Activated CD4-positive, alpha-beta T cell treated with anti-CD3 and anti-CD28 coated beads for 48 hours (primary cell): Measurements from ENCODE around the gene RNU1-4.
"Not testable (repeated sequence)": the region's sequence is repeated elsewhere in the genome, so short reads cannot be mapped to it uniquely, and the experiment has no call there.

Experiments
- DNase-seq: peaks from one replicate; pipeline ENCODE4 v3.0.0-alpha.2; 2020

The RNU1-4 gene

DNA sequence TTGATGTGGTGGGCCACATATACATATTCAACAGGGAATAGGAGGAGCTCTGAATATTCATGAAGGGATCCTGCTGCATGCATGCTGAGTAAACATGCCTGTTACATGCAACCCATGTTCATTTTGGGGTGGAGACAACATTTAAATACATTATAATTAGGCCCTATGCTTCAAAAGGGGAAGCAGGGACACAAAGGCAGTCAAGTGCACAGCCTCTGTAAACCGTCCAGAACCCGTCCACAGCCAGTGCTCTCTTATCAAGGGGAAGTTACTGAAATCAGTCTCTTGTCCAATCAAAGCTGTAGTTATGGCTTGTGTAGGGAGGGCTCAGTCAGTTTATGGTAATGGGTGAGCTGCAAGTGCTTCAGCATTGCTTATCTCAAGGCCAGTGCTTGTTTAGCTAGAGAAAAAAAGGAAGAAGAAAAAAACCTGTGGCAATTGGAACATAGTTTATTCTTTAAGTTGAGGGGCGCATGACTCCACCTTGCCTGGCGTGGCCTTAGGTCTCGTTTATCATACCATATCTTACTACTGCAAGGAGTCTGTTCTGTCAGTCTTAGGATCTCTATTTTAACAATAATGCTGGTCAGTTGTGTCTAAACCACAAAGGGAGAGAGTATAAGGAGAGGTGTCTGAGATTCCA lies 7.9 kb upstream of the RNU1-4 start:
- DNase-seq: not testable (repeated sequence)

DNA sequence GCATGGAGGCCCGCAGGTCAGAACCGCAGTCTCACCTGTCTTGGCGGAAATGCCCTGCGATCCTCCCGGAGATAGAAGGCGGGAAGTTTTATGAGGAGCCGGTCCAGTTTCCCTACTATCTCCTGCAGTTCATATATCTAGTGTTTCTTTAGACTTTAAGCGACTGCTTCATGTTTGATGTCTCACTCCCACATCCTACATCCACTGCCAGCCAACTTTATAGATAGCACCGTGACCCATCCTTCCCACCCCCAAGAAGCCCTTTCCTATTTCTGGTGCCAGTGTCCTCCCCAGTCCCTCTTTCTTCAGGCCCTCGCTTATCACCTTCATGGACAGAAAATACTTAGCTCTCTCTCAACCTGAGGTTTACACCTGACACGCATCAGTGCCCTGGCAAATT lies 914 bp downstream of the RNU1-4 start:
- not testable (repeated sequence) for DNase-seq

DNA sequence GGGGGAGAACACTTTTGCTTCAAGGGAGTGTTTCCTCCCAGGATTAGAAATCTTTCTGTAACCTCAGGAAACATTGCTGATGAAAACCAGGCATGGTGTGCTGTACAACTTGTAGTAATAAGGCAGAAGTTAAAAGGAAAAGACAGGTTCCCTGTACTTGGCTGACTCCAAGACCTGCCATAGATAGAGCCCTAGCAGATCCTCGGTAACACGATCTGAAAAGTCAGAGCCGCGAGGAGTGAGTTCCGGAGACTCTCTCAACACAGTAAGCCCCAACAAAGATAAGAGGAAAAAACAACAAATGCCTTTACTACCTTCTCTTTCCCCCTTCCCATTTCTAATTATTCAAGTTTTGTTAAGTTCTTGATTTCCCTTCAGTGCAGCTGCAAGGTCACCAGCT lies 7.3 kb downstream of the RNU1-4 start:
- DNase-seq: not testable (repeated sequence)

DNA sequence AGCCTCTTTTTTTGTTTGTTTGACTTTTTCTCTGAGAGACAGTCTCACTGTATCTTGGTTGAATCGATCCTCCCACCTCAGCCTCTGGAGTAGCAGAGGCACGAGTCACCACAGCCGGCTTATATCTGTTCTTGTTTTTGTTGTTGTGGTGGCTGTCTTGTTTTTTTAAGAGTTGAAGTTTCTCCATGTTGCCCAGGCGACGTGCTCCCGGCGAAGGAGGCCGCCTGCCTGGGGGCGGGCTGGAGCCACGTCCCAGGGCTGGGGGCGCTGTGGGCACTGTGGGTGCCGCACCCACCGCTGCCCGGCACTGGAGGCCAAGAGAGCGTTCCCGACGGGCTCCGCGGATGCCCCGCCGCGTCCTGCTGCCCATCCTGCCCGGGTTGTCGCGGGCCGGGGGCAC lies 8.4 kb downstream of the RNU1-4 start:
- DNase-seq: not testable (repeated sequence)

DNA sequence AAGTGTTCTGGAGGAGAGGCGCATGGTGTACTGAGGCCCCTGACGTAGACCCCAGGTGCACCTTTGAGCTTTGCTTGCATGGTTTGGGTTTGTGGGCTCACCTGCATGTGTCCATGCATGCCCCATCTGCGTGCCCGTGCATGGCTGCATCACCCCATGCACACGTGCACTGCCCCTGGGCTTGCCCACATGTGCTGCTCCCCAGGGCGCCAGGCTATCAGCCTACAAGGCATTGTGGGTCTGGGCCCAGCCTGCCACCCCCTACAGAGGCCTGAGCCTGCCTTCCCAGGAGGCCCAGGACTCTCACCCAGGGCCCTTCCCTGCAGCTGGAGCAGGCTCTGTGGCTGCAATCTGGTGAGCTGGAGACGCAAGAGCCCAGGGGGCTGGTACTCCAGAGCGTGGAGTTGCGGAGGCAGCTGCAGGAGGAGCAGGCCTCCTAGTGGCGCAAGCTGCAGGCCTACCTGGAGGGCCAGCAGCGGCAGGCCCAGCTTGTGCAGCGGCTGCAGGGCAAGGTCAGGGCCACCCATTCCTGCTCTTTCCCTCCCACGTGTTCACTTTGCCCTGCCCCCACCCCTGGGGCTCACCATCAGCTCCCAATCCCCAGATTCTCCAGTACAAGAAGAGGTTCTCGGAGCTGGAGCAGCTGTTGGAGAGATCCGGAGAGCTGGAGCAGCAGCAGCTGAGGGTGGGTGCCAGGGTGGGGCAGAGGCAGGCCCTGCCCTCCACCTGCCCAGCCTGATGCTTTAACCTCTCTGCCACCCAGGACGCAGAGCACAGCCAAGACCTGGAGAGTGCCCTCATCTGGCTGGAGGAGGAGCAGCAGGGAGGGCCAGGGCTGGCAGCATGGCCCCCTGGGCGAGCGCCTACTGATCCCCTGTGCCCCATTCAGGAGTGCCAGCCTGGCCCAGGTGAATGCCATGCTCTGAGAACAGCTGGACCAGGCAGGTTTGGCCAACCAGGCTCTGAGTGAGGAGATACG lies 9.9 kb downstream of the RNU1-4 start:
- DNase-seq: not testable (repeated sequence)

DNA sequence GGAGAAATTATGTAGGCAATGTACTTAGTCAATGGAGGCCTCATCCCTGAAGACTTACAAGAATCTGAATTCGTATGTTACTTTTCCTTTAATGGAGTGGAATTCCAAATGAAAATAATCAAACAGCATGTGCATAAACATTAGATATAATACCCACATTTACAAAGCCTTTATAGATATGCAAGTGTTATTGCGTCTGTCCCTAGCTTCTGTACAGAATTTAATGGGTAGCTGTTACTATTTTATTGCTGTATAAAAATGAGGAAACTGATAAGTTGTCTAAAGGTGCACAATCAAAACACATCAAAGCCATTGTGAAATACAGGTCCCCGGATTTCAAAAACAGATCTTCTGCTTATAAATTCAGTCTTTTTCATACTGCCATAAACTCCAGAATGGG lies 12.5 kb downstream of the RNU1-4 start:
- DNase-seq: not testable (repeated sequence)

DNA sequence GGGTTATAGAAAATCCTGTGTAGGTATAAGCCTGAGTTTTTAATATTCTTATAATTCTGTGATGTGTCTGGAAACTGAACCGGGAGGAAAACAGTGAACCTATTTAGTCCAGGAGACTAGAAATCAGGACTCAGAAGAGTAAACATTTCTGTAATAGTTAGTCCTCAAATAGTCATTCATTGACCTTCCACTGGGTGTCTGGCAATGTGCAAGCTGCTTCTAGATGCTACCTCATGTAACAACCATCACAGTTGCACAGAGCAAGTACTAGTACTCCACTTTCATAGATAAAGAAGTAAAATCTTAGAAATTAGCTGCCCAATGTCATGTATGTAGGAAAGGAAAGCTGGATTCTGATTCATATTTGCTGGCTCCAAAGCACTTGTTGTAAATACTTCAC lies 15.1 kb downstream of the RNU1-4 start:
- DNase-seq: not testable (repeated sequence)

DNA sequence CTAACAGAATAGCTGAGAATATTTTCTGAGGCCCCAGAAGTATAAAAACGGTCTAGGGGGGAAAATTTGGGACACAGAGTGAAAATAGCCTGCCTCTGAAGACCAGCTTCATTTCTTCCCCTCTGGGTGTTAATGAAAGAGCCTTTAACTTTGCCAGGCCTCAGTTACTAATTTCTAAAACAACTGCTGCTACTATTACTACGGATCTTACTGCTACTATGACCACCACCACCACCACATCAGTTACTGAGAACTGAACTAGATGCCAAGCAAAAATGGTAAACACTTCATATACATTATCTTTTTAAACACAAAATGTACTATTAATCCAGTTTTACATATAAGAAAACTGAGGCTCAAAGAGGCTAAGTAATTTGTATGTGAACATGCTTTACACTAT lies 15.6 kb downstream of the RNU1-4 start:
- DNase-seq: not testable (repeated sequence)

DNA sequence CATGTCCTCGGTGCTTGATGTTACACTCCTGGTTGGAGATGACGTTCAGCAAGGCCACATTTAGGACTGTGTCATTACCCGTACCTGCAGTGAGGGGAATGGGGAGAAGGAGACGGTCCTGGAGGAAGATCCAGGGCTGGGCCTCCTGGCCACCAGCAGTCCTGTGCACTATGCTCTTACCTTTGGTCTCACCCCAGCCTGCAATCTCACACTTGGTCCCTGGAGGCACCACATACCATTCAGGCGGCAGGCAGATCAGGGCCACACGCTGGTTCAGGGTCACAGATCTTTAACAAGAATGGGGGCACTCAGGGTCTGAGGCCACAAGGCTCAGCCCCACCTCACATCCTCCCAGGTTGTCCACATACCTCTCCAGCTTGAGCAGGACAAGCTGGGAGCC lies 17.3 kb downstream of the RNU1-4 start:
- not testable (repeated sequence) for DNase-seq

DNA sequence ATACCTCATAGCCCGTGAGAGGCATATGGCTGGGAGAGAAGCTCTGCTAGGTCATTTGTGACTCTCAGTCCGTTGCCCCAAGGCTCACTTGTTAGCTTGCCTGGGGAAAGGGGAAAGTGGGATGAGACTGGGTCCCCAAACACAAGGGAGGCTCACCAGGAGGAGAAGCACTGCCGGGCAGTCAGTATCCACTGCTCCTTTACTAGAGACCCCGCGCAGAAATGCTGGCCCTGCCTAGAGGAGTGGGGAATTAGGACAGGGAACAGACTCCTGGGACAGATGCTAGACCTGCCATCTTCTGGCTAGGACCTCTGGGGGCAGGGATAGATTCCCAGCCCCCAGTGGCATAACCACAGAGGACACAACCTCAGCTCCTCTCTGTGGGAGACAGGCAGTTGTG lies 17.7 kb downstream of the RNU1-4 start:
- not testable (repeated sequence) for DNase-seq

DNA sequence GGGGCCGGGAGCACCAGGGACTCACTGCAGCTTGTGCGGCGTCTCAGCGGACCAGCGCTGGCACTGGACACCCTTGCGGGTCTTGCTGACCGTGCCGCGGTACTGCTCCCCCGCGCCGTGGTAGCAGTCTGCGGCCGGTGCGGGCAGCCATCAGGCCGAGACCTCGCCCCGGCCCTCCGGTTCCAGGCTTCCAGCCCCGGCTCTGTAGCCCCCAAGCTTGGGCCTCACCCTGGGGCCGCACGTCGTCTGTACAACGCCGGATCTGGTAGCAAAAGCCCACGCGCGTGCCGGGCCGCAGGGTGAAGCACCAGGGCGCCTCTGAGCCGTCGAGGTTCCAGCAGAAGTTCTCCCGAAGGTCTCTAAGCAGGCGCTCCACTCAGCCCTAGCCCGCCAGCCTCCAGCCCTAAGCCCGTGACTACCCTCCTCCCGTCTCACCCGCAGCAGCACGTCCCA lies 18.8 kb downstream of the RNU1-4 start:
- DNase-seq: not testable (repeated sequence)

DNA sequence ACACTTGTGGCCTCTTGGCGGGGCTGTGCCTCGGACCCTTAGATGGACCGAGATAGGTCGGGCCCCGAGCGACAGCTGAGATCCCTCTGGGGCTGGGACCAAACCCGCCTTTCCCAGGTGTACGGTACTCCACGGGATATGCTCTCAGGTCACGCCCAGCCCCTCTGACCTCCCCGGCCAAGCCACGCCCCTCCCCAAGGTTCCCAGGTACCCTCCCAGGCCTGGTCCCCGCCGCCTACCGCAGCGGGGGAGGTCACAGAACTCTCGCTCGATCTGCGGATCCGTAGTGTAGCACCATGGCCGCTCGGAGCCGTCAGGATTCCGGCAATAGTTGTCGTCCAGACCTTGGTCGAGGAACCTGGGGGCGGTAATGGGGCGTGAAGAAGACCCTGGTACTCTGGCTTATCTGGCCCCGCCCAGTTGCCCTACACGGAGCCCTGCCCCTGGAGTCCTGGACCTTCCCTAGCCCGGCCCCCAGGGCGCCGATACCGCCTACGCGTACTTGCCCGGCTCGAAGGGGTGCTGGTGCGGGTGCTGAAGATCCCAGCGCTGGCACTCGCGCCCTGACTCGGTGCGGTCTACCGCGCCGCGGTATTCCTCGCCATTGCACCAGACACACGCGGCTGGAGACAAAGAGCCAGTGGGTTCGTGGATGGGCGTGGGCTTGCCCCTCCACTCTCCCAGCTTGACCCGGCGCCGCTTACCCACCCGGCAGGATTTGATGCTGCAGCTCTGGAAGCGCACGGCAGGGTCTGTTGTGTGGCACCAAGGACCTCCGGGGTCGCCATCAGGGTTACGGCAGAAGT lies 19.5 kb downstream of the RNU1-4 start:
- DNase-seq: not testable (repeated sequence)

DNA sequence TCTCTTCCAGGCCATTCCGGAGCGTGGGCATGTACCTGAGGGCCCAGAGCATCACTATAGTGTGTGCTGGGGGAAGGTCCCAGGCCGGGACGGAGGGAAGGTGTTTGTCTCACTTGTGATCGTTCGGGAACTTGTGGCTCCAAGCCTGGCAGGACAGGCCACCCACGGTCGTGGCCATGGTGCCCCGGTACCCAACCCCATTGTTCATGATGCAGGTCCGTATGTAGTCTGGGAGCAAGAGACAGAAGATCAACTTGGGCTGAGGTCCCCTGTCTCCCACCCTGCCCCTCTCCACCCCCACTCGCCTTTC lies 20.1 kb downstream of the RNU1-4 start:
- DNase-seq: not testable (repeated sequence)

DNA sequence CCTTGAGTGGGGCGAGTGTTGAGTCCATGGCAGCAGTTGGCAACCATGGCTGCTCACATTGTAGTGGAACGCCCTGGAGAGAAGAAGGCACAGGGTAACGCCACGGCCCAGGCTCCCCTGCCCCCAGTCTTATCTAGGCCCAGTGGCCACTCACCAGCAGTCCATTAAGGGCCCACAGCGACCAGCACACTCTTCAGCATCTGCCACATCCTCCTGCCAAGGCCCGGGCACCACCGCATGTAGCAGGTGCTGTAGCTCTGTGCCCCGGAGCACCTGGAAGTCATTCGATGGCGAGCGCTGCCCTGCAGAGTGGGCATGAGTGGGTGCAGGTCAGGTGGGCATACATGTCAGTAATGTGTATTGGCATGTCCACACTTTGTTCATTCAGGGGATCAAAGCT lies 20.5 kb downstream of the RNU1-4 start:
- DNase-seq: not testable (repeated sequence)

DNA sequence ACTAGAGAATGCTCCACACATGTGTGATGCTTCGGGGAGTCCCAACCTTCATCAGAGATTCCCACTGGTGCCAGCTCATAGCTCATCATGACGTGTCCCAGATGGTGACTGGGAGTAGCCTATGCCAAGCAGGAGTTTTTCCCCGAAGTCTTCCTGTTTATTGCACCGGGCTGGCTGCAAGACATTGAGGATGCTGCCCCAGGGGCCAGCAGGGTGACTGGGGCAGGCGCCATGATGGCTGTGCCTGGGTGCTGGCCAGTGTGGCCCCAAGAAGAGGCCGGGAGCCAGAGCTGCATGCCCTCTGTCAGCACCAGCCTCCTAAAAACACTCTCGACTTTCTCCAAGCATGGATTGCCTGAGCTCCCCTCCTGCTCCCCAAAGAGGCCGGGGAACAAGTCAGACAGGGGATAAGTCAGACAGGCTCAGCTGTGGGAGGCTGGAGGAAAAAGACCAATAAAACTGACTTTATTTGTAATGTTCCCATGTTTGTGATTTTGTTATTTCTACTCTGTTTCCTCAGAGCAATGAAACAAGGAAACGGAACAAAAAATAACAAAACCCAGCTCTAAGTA lies 24.0 kb downstream of the RNU1-4 start:
- not testable (repeated sequence) for DNase-seq

DNA sequence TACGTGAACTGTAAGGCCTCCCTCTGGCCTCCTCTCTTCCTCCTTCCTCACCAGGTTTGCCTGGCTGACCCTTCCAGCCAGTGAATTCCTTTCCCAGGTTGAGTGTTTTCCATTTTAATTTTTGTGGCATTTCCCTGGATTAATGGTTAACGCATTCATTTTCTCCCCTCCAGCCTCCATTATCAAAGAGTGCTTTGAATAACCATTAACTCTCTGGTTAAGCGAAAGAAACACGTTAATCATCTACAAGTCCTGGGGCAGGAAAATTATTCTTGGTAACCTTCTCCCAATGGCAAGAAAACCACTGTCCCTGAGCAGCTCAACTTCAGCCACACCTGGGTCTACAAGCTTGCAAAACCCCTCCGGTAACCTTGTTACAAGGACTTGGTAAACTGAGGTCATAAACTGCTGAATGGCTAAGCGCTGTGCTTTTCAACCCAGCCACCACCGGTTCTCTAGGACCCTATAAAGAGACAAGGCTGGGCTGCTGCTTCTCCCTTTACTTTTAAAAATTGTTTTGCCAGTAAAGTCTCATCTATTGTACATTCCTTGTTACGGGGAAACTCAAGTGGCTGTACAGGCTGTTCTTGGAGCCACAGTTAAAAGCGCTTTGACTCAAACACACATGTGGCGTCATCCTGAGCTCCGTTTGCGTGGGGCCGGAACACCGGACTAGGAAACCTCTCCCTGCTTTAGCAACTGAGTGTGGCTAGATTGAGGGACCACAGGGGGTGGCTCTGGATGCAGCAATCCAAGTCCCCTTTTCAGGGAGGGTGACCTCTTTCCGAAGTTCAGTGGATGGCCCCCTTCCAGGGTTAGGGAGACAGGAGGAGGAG lies 24.7 kb downstream of the RNU1-4 start:
- not testable (repeated sequence) for DNase-seq

DNA sequence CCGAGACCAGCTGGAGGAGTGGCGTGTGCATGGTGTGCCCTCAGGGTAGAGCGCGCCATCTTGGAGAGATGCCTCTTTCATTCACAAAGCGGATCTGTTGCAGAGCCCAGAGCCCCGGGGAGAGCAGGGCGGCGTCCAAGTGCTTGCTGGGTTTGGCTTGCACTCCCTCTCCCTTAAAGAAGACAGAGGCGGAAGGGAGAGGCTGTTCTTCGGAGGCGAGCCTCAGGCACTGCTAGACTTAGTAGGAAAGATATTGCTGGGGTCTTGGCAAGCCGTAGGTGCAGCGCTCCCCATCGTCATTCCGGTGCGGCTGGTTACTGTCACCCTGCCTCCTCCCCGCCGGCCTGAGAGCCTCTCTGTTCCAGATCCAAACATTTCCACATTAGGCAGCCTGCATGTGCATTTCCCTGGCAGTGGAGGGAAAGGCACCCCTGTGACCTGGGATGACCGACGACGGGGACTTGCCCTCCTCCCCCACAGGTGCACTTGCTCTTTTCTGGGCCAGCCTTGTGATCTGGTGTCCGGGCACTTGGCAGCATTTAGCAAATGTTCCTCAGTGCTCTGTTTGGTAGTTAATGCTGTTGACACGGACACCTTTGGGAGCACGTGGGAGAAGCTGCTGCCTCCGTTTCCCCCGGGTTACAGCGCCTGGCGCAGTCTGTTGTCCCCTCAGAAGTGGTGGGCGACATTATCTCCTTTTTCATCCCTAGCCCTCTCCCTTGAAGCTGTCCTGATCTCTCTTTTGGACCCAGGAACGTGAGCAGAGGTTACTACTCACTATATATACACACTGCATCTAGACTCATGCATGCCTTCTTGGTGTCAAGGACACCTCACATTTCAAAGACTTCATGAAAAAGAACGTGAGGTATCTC lies 25.7 kb downstream of the RNU1-4 start:
- DNase-seq: not testable (repeated sequence)

DNA sequence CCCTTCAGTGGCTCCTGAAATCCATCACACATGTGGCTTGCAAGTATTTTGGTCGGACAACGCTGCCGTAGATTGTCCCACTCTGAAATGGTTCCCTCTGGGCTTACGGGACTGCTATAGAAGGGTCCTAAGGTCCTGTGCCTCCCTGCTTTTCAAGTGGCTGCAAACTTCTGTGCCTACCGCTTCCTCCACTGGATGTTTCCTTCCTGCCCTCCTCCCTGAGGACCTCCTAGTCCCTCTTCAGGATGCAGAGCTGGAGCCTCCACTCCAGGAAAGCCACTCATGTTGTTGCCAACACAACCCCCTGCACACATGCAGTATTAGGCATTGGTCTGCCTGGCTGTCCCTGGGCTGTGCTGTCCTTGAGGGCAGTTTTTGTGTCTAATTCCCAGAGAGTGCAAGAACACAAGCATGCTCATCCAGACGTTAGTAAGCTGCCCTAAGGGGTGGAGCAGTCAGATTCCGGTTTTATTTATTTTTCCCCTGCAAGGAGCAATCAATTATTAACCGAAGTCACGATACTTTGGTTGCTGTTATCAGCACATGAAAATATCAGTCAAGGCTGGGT lies 26.5 kb downstream of the RNU1-4 start:
- not testable (repeated sequence) for DNase-seq

DNA sequence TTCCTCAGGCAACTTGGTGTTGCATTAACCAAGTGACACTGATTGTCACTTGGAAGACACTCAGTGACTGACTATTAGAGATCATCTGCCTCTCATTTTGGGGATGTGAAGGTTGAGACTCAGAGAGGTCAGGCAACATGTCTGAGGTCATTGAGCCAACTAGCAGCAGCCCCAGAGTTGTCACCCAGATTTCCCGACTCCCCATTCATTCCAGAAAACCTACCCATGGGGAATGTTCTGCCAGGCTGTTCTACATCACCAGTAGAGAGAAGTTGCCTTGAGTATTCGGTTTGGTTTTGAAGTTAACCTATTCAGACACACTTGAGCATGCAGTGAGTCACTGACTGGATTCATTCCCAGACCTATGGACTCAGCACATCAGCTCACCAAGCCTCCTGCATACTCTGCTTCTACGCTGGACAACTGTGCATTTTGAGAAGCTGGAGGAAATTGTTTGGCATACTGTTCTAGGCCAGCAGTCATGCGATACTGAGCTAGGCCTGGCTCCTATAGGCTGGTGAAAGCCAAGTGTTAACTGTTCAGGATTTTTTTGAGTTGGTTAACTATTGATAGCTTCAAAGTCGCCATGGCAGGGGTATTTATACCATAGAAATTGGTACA lies 29.9 kb downstream of the RNU1-4 start:
- not testable (repeated sequence) for DNase-seq

DNA sequence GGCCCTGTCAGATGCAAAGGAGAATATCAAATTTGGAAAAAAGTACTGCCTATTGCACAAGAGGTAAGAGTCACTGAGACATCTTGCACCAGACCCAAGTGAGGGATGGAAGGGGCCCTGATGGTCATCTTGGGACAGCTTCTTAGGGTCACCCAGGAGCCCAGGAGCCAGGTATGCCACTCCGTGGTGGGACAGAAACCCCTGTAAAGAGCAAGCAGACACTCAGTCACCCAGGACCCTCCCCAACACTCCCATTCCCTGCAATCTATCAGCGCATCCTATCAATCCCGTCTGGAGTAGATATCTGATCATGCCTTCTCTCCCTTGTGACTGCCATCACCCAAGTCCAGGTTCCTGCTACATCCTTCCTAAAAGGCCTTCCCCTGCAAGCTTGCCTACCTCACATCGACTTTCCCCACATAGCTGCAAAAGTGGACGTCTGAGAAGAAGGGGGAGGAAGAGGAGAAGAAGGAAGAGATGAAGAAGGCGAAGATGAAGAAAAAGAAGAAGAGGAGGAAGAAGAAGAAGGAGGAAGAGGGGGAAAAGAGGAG lies 30.7 kb downstream of the RNU1-4 start:
- DNase-seq: not testable (repeated sequence)
